Gastroesophageal sphincter (tissue), 4 donors: Measurements from ENCODE around the gene BRINP3. TPM values are rescaled to one million over a fixed set of nuclear protein-coding genes. Genes with fewer than 3 reads are reported as not detected.

Experiments
- ATAC-seq: fragments of 150-250 bp; one replicate; pipeline ENCODE4 v1.9.1; 2016; ENCODE audit warnings: mild to moderate bottlenecking, moderate library complexity
- H3K27ac ChIP-seq, 4 donors: fragments of 200-600 bp; sonication (generic) in 3 of 4; 1 replicate in 3 of 4; 2 replicates in 1 of 4; pipeline ENCODE4 v1.5.1; 2016 to 2019
- H3K27me3 ChIP-seq: fragments of 200-600 bp; sonication (generic); one replicate; pipeline ENCODE4 v1.5.1; 2019
- H3K36me3 ChIP-seq, 2 donors: fragments of 200-600 bp; sonication (generic); one replicate each; pipeline ENCODE4 v1.5.1; 2019; ENCODE audit warnings: control low read depth in 1 of 2
- H3K4me1 ChIP-seq, 3 donors: fragments of 200-600 bp; sonication (generic); 1 replicate in 2 of 3; 2 replicates in 1 of 3; pipeline ENCODE4 v1.5.1; 2016 to 2019; ENCODE audit warnings: control low read depth in 2 of 3
- H3K4me3 ChIP-seq, 2 donors: fragments of 200-600 bp; sonication (generic); one replicate each; pipeline ENCODE4 v1.5.1; 2019; ENCODE audit warnings: mild to moderate bottlenecking in 1 of 2, moderate library complexity in 1 of 2
- H3K9me3 ChIP-seq, 3 donors: fragments of 200-600 bp; sonication (generic); one replicate each; pipeline ENCODE4 v1.5.1; 2017 to 2019; ENCODE audit warnings: control low read depth in 2 of 3
- CTCF ChIP-seq, 4 experiments: fragments of 200-600 bp in 2 of 4; fragments of 450-650 bp in 2 of 4; sonication (generic) in 1 of 4; IDR thresholded peaks; one replicate each; pipeline ENCODE4 v1.5.1; 2017 to 2019; ENCODE audit warnings: antibody characterized with exemption in 4 of 4, mild to moderate bottlenecking in 2 of 4, moderate library complexity in 2 of 4
- EP300 ChIP-seq: sonication (generic); formaldehyde crosslinking; IDR thresholded peaks from one replicate; pipeline ENCODE4 v1.6.1; 2017; ENCODE audit warnings: antibody characterized with exemption, mild to moderate bottlenecking
- POLR2A ChIP-seq, 2 donors: fragments of 450-650 bp; IDR thresholded peaks; one replicate each; pipeline ENCODE4 v1.6.1; 2017; ENCODE audit warnings: antibody characterized with exemption in 2 of 2, mild to moderate bottlenecking in 2 of 2, moderate library complexity in 1 of 2
- POLR2AphosphoS5 ChIP-seq: sonication (generic); formaldehyde crosslinking; IDR thresholded peaks from one replicate; pipeline ENCODE4 v1.6.1; 2017; ENCODE audit warnings: antibody characterized with exemption
- WGBS, 2 donors: methylation state at CpG; one replicate each; pipeline ENCODE4 v1.1.5; 2018; ENCODE audit warnings: low coverage in 1 of 2; 5-methylcytosine and 5-hydroxymethylcytosine counted together
- total RNA-seq, 4 donors: library from RNA; depleted of rRNA; stranded (reverse); fragments of >200 nt; gene quantifications; one replicate each; pipeline ENCODE4 v1.1.0, GENCODE V29; 2016

BRINP3 gene
- total RNA-seq, 4 donors from 2014 or later, result 6.7 to 24.7 (median 12.0) TPM

GRCh38 chr1:190353538-190354101 lies 124.0 kb downstream of the BRINP3 start:
- Histone ChIP-seq H3K27ac (no peak overlapping the region), H3K9me3 (no peaks in the 10 kb centered on the region), H3K4me3 (no peak overlapping the region), H3K36me3 (no peaks in the 10 kb centered on the region), H3K4me1 (no peaks in the 10 kb centered on the region), H3K27me3 (no peaks in the 10 kb centered on the region)
- WGBS, 2 donors, result 70 to 89% methylated on average over 2 to 3 of the region's 3 CpGs
- ATAC-seq, result no peak
- TF ChIP-seq EP300 (no peak), CTCF (IDR thresholded peaks at IDR 0.05) (no peak), POLR2A (IDR thresholded peaks at IDR 0.05) (no peak), POLR2AphosphoS5 (no peak)

GRCh38 chr1:190344454-190344853 lies 133.2 kb downstream of the BRINP3 start:
- Histone ChIP-seq H3K4me1 (no peaks in the 10 kb centered on the region), H3K4me3 (no peak overlapping the region), H3K27ac (no peak overlapping the region), H3K27me3 (no peaks in the 10 kb centered on the region), H3K9me3 (no peaks in the 10 kb centered on the region), H3K36me3 (no peaks in the 10 kb centered on the region)
- ATAC-seq, result no peak
- no peak for TF ChIP-seq POLR2AphosphoS5

DNA sequence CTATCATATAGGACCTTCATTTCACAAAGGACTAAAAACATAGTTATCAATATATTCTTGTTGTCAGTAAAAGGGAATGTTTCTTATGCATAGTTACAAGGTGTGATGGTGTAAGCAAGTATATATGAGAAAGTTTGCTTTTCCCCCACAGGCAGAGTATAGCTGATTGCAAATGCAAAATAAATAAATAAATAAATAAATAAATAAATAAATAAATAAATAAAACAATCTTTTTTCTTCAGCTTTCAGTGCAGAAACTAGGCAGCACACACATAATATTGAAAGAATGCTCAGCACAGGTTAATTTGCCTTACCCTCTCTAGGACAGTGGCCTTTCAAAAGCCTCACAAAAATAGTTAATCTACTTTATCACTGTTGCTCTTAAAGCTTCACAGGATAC lies 138.8 kb downstream of the BRINP3 start:
- Histone ChIP-seq H3K4me3 (no peak overlapping the region), H3K4me1 (no peaks in the 10 kb centered on the region), H3K9me3 (no peaks in the 10 kb centered on the region), H3K27me3 (no peaks in the 10 kb centered on the region), H3K36me3 (no peaks in the 10 kb centered on the region), H3K27ac (no peak overlapping the region)
- ATAC-seq, result no peak
- TF ChIP-seq CTCF (IDR thresholded peaks at IDR 0.05) (no peak), POLR2A (IDR thresholded peaks at IDR 0.05) (no peak), EP300 (no peak), POLR2AphosphoS5 (no peak)

- 83 to 85% methylated on average over 4 of the region's 4 CpGs for WGBS, 2 donors
- no peak for ATAC-seq
- no peaks in the 10 kb centered on the region for H3K36me3 ChIP-seq
- no peak overlapping the region for H3K4me3 ChIP-seq
- no peaks in the 10 kb centered on the region for H3K27me3 ChIP-seq
- H3K9me3 ChIP-seq, result peaks cover 0 to 7% (median 0%) of the 10 kb centered on the region in 3 donors
- H3K4me1 ChIP-seq, result no peaks in the 10 kb centered on the region
- H3K27ac ChIP-seq, result no peak overlapping the region
- TF ChIP-seq POLR2A (IDR thresholded peaks at IDR 0.05) (no peak), CTCF (IDR thresholded peaks at IDR 0.05) (no peak), EP300 (no peak), POLR2AphosphoS5 (no peak)
These were observed 148.8 kb downstream of the BRINP3 start for GRCh38 chr1:190328871-190329270.

GRCh38 chr1:190328361-190328760 lies 149.3 kb downstream of the BRINP3 start:
- H3K4me3 ChIP-seq, result no peak overlapping the region
- H3K27ac ChIP-seq, result no peak overlapping the region
- no peak for TF ChIP-seq POLR2A (IDR thresholded peaks at IDR 0.05)
- TF ChIP-seq EP300, result no peak
- TF ChIP-seq POLR2AphosphoS5, result no peak
- TF ChIP-seq CTCF (IDR thresholded peaks at IDR 0.05), result no peak
- H3K9me3 ChIP-seq, result peaks cover 0 to 7% (median 0%) of the 10 kb centered on the region in 3 donors
- no peaks in the 10 kb centered on the region for H3K36me3 ChIP-seq
- H3K27me3 ChIP-seq, result no peaks in the 10 kb centered on the region
- no peak for ATAC-seq
- no peaks in the 10 kb centered on the region for H3K4me1 ChIP-seq
